ENCODE measurements around the gene IGFBP3. TPM values are rescaled to one million over a fixed set of nuclear protein-coding genes. Genes with fewer than 3 reads are reported as not detected.

IGFBP3 gene
- total RNA-seq, 1 donor from 2014 or later: 87.0 TPM

GRCh38 chr7:45910855-45911254 is 10.2 kb downstream of the IGFBP3 start:
- DNase-seq: no peak

GRCh38 chr7:45909561-45909960 is 11.5 kb downstream of the IGFBP3 start:
- H3K27ac ChIP-seq: no peak overlapping the region
- no peaks in the 10 kb centered on the region for H3K4me1 ChIP-seq
- intact Hi-C loops (cut with DNase I): no loop called here
- no peak for TF ChIP-seq CTCF (IDR thresholded peaks at IDR 0.05)
- H3K9me3 ChIP-seq: no peaks in the 10 kb centered on the region
- no peaks in the 10 kb centered on the region for H3K27me3 ChIP-seq
- DNase-seq (no peak), ATAC-seq (no peak)
- no peak overlapping the region for H3K4me3 ChIP-seq
- no peaks in the 10 kb centered on the region for H3K36me3 ChIP-seq

More at GRCh38 chr7:45910855-45911254, 10.2 kb downstream of the IGFBP3 start:
- no peak for TF ChIP-seq CTCF (IDR thresholded peaks at IDR 0.05)
- Histone ChIP-seq H3K27ac (no peak overlapping the region), H3K9me3 (no peaks in the 10 kb centered on the region), H3K4me3 (no peak overlapping the region), H3K36me3 (no peaks in the 10 kb centered on the region), H3K4me1 (no peaks in the 10 kb centered on the region), H3K27me3 (no peaks in the 10 kb centered on the region)
- intact Hi-C loops (cut with DNase I): loop anchor here (10.0 kb wide), 2 partner anchors 444 to 1184 kb away; no protein-coding TSS in a partner anchor
- ATAC-seq: no peak

- ATAC-seq (no peak), DNase-seq (no peak)
- Histone ChIP-seq H3K4me3 (no peak overlapping the region), H3K36me3 (no peaks in the 10 kb centered on the region), H3K27me3 (no peaks in the 10 kb centered on the region), H3K27ac (no peak overlapping the region), H3K4me1 (no peaks in the 10 kb centered on the region), H3K9me3 (no peaks in the 10 kb centered on the region)
- no peak for TF ChIP-seq CTCF (IDR thresholded peaks at IDR 0.05)
- intact Hi-C loops (cut with DNase I): no loop called here
Measured at GRCh38 chr7:45902820-45903219, 18.3 kb downstream of the IGFBP3 start.

- no peak overlapping the region for H3K27ac ChIP-seq
- intact Hi-C loops (cut with DNase I): no loop called here
- ATAC-seq: no peak
- no peaks in the 10 kb centered on the region for H3K4me1 ChIP-seq
- TF ChIP-seq CTCF (IDR thresholded peaks at IDR 0.05): no peak
- DNase-seq: no peak
- no peaks in the 10 kb centered on the region for H3K27me3 ChIP-seq
- no peaks in the 10 kb centered on the region for H3K36me3 ChIP-seq
- H3K9me3 ChIP-seq: no peaks in the 10 kb centered on the region
- H3K4me3 ChIP-seq: no peak overlapping the region
Measured at GRCh38 chr7:45901566-45901965, 19.5 kb downstream of the IGFBP3 start.

- ATAC-seq: no peak
- no peak for DNase-seq
- Histone ChIP-seq H3K27ac (no peak overlapping the region), H3K36me3 (no peaks in the 10 kb centered on the region), H3K9me3 (no peaks in the 10 kb centered on the region), H3K4me3 (no peak overlapping the region), H3K27me3 (no peaks in the 10 kb centered on the region), H3K4me1 (no peaks in the 10 kb centered on the region)
- no peak for TF ChIP-seq CTCF (IDR thresholded peaks at IDR 0.05)
- intact Hi-C loops (cut with DNase I): no loop called here
Measured at GRCh38 chr7:45898222-45898621, 22.9 kb downstream of the IGFBP3 start.

GRCh38 chr7:45897042-45897690 is 23.9 kb downstream of the IGFBP3 start:
- intact Hi-C loops (cut with DNase I): no loop called here
- peaks cover 5% of the 10 kb centered on the region for H3K27me3 ChIP-seq
- no peak for DNase-seq
- no peak for TF ChIP-seq CTCF (IDR thresholded peaks at IDR 0.05)
- H3K9me3 ChIP-seq: no peaks in the 10 kb centered on the region
- H3K4me1 ChIP-seq: no peaks in the 10 kb centered on the region
- H3K27ac ChIP-seq: no peak overlapping the region
- no peaks in the 10 kb centered on the region for H3K36me3 ChIP-seq
- no peak for ATAC-seq
- H3K4me3 ChIP-seq: no peak overlapping the region
